Central memory CD8-positive, alpha-beta T cell (primary cell): ENCODE measurements around the gene LAD1.

Source experiments
- ATAC-seq: fragments of 150-1000 bp; cut with Tn5 transposase; replicated peaks from 2 replicates; pipeline ENCODE4 v1.10.0; 2022; ENCODE audit warnings: mild to moderate bottlenecking, moderate FRiP score, moderate number of reproducible peaks; ENCODE audit not compliant: poor library complexity, severe bottlenecking; ENCODE audit errors: extremely low read depth
- DNase-seq, 2 donors: peaks; one replicate each; pipeline ENCODE4 v3.0.0; 2021; ENCODE audit warnings: low spot score in 2 of 2
- H3K27ac Mint-ChIP-seq: one replicate; pipeline ENCODE4 v1.8.0; 2022; ENCODE audit warnings: low read depth, mild to moderate bottlenecking, moderate library complexity, mixed read lengths
- H3K27me3 Mint-ChIP-seq: one replicate; pipeline ENCODE4 v1.8.0; 2022; ENCODE audit warnings: mixed read lengths
- H3K36me3 Mint-ChIP-seq: one replicate; pipeline ENCODE4 v1.8.0; 2022; ENCODE audit warnings: mild to moderate bottlenecking, moderate library complexity, mixed read lengths; ENCODE audit not compliant: insufficient read depth
- H3K4me1 Mint-ChIP-seq: one replicate; pipeline ENCODE4 v1.8.0; 2022; ENCODE audit warnings: mixed read lengths
- H3K4me3 Mint-ChIP-seq: one replicate; pipeline ENCODE4 v1.8.0; 2022; ENCODE audit warnings: mild to moderate bottlenecking, moderate library complexity, mixed read lengths
- H3K9me3 Mint-ChIP-seq: one replicate; pipeline ENCODE4 v1.8.0; 2022; ENCODE audit warnings: mixed read lengths

LAD1 gene

DNA sequence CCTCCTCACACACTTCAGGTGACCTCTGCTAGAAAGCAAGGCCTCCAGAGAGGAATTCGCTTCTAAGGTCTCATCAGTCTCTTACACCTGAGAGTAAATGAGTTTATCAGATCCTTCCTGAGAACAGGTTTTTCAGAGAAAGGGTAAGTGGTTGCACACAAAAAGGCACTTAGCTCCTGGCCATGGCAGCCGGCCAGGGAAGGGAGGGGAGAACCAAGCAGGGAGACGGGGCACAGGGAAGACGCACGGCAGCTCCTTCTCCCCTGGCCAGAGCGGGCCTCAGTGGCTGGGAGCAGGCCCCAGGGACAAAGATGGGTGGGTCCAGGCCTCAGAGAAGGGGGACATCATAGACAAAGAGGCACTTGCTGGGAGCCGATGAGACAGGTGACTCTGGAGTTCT lies 18.0 kb downstream of the LAD1 start:
- Mint-ChIP-seq H3K27ac (no peak overlapping the region), H3K9me3 (no peaks in the 10 kb centered on the region), H3K27me3 (peaks cover 30% of the 10 kb centered on the region), H3K4me3 (no peak overlapping the region), H3K36me3 (peaks cover 1% of the 10 kb centered on the region), H3K4me1 (no peaks in the 10 kb centered on the region)
- ATAC-seq (no peak), DNase-seq (no peak)

DNA sequence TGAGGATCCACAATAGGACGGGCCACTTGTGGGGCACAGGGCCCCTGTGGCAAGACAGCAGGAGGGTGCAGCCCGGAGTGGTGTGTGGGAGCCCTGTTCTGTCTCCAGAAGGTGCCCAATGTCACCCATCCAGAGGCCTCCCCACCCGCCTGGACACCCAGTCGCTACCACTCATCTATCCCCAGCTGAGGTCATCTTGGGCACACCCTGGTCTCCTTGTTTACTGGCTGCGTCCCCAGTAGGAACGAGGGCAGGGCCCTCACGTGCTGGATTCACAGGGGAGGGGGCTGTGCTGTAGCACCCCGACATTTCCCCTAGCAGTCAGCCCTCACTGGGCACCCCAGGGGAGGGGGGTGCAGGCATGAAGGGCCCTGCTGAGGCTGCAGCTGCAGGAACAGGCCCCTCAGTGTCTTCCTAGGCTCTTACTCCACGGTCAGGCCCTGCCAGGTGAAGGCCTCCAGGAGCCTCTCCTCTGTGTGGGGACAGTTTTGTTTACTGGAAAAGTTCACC lies 19.3 kb downstream of the LAD1 start:
- no peak for DNase-seq
- Mint-ChIP-seq H3K27ac (no peak overlapping the region), H3K9me3 (no peaks in the 10 kb centered on the region), H3K27me3 (peaks cover 24% of the 10 kb centered on the region), H3K4me1 (no peaks in the 10 kb centered on the region), H3K4me3 (no peak overlapping the region), H3K36me3 (peaks cover 1% of the 10 kb centered on the region)
- ATAC-seq = no peak

- Mint-ChIP-seq H3K36me3 (peaks cover 1% of the 10 kb centered on the region), H3K9me3 (no peaks in the 10 kb centered on the region), H3K27me3 (peaks cover 18% of the 10 kb centered on the region), H3K4me1 (no peaks in the 10 kb centered on the region), H3K4me3 (no peak overlapping the region), H3K27ac (no peak overlapping the region)
- ATAC-seq (no peak), DNase-seq (no peak)
Observed at GRCh38 chr1:201378804-201379203, 20.3 kb downstream of the LAD1 start.

- Mint-ChIP-seq H3K36me3 (peaks cover 1% of the 10 kb centered on the region), H3K4me1 (no peaks in the 10 kb centered on the region), H3K27me3 (peaks cover 22% of the 10 kb centered on the region), H3K4me3 (no peak within 1 kb of the TSS), H3K9me3 (no peaks in the 10 kb centered on the region), H3K27ac (no peak within 1 kb of the TSS)
- DNase-seq (no peak), ATAC-seq (no peak)
Observed at GRCh38 chr1:201377611-201378092, 21.5 kb downstream of the LAD1 start, which contains the start of gene TNNT2. TNNT2 (minus strand) TSS chr1:201377680; CDS start chr1:201373254, 4,426 bp downstream.

- Mint-ChIP-seq H3K4me1 (no peaks in the 10 kb centered on the region), H3K36me3 (peaks cover 1% of the 10 kb centered on the region), H3K4me3 (no peak overlapping the region), H3K27me3 (peaks cover 31% of the 10 kb centered on the region), H3K9me3 (no peaks in the 10 kb centered on the region), H3K27ac (no peak overlapping the region)
- ATAC-seq (no peak), DNase-seq (no peak)
Observed at GRCh38 chr1:201376464-201377374, 22.4 kb downstream of the LAD1 start.

GRCh38 chr1:201376107-201376463 lies 23.0 kb downstream of the LAD1 start:
- H3K4me3 Mint-ChIP-seq = no peak overlapping the region
- no peaks in the 10 kb centered on the region for H3K9me3 Mint-ChIP-seq
- H3K4me1 Mint-ChIP-seq = no peaks in the 10 kb centered on the region
- no peak overlapping the region for H3K27ac Mint-ChIP-seq
- H3K27me3 Mint-ChIP-seq = peaks cover 37% of the 10 kb centered on the region
- DNase-seq (no peak), ATAC-seq (no peak)
- H3K36me3 Mint-ChIP-seq = peaks cover 1% of the 10 kb centered on the region

DNA sequence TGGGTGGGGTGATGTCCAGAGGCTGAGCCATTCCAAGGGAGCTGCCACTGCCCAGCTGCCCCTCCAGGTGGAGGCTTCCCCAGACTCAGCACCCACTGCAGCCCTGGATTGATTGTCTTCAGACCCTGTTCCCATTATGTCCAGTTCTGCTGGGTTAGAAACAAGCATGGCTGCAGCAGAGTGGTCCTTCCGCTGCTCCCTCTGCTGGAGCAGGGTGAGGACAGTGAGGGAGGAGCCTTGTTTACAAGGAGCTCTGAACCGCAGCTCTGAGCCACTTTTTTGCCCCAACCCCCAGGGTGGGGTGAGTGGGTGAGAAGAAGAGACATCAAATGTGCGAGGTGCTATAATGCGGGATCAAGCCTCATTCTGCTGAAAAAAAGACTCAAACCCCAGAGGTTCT lies 24.0 kb downstream of the LAD1 start:
- ATAC-seq (no peak), DNase-seq (no peak)
- peaks cover 44% of the 10 kb centered on the region for H3K27me3 Mint-ChIP-seq
- H3K27ac Mint-ChIP-seq = no peak overlapping the region
- no peaks in the 10 kb centered on the region for H3K36me3 Mint-ChIP-seq
- no peaks in the 10 kb centered on the region for H3K9me3 Mint-ChIP-seq
- no peak overlapping the region for H3K4me3 Mint-ChIP-seq
- no peaks in the 10 kb centered on the region for H3K4me1 Mint-ChIP-seq

DNA sequence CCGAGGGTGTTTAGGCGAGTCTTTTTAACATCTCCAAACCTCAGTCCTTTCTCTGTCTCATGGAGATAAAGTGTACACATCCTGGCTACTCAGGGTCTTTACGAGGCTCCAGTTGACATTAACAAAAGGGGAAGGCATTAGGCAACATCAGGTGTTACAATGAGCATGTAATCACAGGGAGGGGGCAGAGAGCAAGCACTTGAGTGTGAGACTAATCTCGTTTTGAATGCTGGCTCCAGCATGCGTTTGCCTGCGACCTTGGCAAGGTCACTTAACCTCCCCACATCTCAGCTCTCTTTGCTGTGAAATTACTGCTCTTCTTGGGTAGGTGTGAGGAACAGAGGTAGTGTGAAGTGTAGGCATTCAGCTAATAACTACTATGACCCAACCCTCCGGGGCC lies 24.8 kb downstream of the LAD1 start:
- Mint-ChIP-seq H3K4me3 (no peak overlapping the region), H3K36me3 (no peaks in the 10 kb centered on the region), H3K27ac (no peak overlapping the region), H3K27me3 (peaks cover 47% of the 10 kb centered on the region), H3K4me1 (no peaks in the 10 kb centered on the region), H3K9me3 (no peaks in the 10 kb centered on the region)
- ATAC-seq (no peak), DNase-seq (no peak)

DNA sequence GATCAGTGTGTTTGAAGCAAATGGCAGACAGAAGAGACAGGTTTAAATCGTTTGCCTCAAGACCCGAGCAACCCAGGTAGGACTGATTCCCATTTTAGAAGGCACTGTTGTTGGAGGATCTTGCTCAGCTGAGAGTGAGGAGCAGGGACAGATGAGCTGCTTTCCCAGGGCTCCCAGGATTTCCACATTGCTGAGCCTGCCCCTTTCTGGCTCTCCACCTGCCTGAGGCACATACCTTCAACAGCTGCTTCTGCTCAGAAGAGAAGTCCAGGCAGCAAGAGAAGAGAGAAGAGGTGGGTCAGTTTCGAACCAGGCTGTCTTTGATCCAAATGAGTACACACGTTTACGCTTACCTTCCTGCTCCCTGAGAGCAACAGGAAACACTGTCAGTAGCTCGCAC lies 27.3 kb downstream of the LAD1 start:
- no peak overlapping the region for H3K27ac Mint-ChIP-seq

DNA sequence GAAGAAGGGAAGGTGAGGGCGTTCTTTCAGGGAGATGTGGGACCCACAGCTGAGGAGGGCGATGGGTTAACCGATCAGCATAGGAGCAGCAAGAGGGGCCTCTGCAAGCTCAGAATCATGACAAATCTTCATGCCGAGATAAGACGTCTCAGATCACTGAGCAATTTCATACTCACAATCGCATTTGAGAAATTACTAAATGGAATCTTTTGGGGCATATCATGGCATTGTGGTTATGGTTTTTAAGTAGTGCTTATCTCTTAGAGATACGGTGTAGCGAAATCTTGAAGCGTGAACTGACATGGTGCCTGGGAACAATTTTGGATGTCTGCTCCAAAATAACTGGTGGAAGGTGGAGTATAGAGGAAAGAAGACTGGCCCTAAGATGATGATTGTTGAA lies 27.8 kb downstream of the LAD1 start:
- Mint-ChIP-seq H3K4me1 (no peaks in the 10 kb centered on the region), H3K36me3 (peaks cover 2% of the 10 kb centered on the region), H3K27ac (no peak overlapping the region), H3K27me3 (peaks cover 77% of the 10 kb centered on the region), H3K4me3 (no peak overlapping the region), H3K9me3 (no peaks in the 10 kb centered on the region)
- no peak for ATAC-seq
- DNase-seq = no peak

More for the DNA sequence above, 27.3 kb downstream of the LAD1 start:
- Mint-ChIP-seq H3K9me3 (no peaks in the 10 kb centered on the region), H3K36me3 (peaks cover 2% of the 10 kb centered on the region), H3K4me1 (no peaks in the 10 kb centered on the region), H3K27me3 (peaks cover 72% of the 10 kb centered on the region), H3K4me3 (no peak overlapping the region)
- ATAC-seq (no peak), DNase-seq (no peak)

- Mint-ChIP-seq H3K27me3 (peaks cover 85% of the 10 kb centered on the region), H3K9me3 (no peaks in the 10 kb centered on the region), H3K4me1 (no peaks in the 10 kb centered on the region), H3K4me3 (no peak overlapping the region), H3K36me3 (peaks cover 2% of the 10 kb centered on the region), H3K27ac (no peak overlapping the region)
- ATAC-seq = no peak
- no peak for DNase-seq
Observed at GRCh38 chr1:201370500-201370899, 28.6 kb downstream of the LAD1 start.

DNA sequence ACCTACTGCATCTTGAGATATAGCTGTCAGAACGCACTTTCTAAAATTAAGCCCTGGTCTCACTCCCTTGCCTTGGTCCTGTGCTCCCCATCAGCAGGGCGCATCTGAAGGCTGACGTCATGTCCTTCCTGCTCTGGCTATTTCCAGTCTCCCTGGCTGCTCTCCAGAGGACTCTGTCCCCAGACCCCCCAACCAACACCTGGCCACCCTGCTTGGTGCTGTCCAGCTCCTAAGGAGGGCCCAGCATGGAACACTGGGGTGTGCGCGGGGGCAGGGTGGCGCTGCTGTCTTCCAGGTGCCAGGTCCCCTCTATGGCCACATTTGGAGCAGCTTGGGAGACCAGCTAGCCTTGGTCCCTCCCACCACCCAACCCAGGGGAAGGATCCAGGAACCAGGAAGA lies 29.9 kb downstream of the LAD1 start:
- ATAC-seq = no peak
- Mint-ChIP-seq H3K9me3 (no peaks in the 10 kb centered on the region), H3K36me3 (peaks cover 2% of the 10 kb centered on the region), H3K4me1 (no peaks in the 10 kb centered on the region), H3K27ac (no peak overlapping the region), H3K27me3 (peaks cover 81% of the 10 kb centered on the region), H3K4me3 (no peak overlapping the region)
- no peak for DNase-seq

DNA sequence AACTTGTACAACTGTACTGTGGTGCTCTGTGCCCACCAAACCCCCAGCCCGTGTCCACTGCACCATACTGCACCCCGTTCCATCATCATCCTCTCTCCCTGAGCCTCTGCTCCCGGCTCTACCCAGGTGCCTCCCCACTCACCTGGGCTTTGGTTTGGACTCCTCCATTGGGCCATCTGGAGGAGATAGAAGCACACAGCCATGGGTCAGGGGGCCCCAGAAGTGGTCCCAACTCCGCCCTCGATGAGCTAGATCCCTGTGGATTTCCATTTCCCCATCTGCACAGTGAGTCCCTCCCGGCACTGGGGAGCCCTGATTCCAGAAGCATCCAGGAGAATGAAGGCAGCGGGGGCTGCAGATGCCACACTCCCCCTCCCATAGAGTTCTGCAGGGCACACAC lies 32.4 kb downstream of the LAD1 start:
- Mint-ChIP-seq H3K9me3 (no peaks in the 10 kb centered on the region), H3K27ac (no peak overlapping the region), H3K36me3 (peaks cover 2% of the 10 kb centered on the region), H3K4me1 (no peaks in the 10 kb centered on the region), H3K27me3 (peaks cover 80% of the 10 kb centered on the region), H3K4me3 (no peak overlapping the region)
- ATAC-seq (no peak), DNase-seq (no peak)
